Body of pancreas (tissue), 4 donors: Measurements from ENCODE around the gene TBCEL. TPM values are rescaled to one million over a fixed set of nuclear protein-coding genes. Genes with fewer than 3 reads are reported as not detected.

ENCODE experiments used
- ATAC-seq: fragments of 150-250 bp; one replicate; pipeline ENCODE4 v1.9.1; 2016
- DNase-seq, 4 donors: peaks; one replicate each; pipeline ENCODE4 v3.0.0-alpha.2; 2019
- H3K27ac ChIP-seq, 4 donors: fragments of 200-600 bp; sonication (generic); 1 replicate in 3 of 4; 2 replicates in 1 of 4; pipeline versions ENCODE4 v1.5.1 to v1.6.1; 2016 to 2019; ENCODE audit warnings: mild to moderate bottlenecking in 1 of 4, mixed read lengths in 1 of 4, moderate library complexity in 1 of 4
- H3K27me3 ChIP-seq, 2 donors: fragments of 200-600 bp; sonication (generic); one replicate each; pipeline ENCODE4 v1.6.0; 2016; ENCODE audit warnings: mild to moderate bottlenecking in 1 of 2
- H3K36me3 ChIP-seq, 2 donors: fragments of 200-600 bp; sonication (generic); replicated peaks in 1 of 2; 2 replicates each; pipeline ENCODE4 v1.5.1; 2016; ENCODE audit warnings: low read depth in 2 of 2; ENCODE audit not compliant: insufficient read depth in 1 of 2
- H3K4me1 ChIP-seq: fragments of 200-600 bp; sonication (generic); one replicate; pipeline ENCODE4 v1.6.0; 2016
- H3K4me3 ChIP-seq, 2 donors: fragments of 200-600 bp; sonication (generic); 1 replicate in 1 of 2; 2 replicates in 1 of 2; pipeline ENCODE4 v1.5.1; 2016 to 2019
- H3K9me3 ChIP-seq, 3 donors: fragments of 200-600 bp; sonication (generic); 1 replicate in 2 of 3; 2 replicates in 1 of 3; pipeline ENCODE4 v1.5.1; 2016
- CTCF ChIP-seq, 7 experiments: fragments of 450-650 bp in 4 of 7; fragments of 200-600 bp in 3 of 7; sonication (generic) in 3 of 7; IDR thresholded peaks; one replicate each; pipeline ENCODE4 v1.5.1; 2016 to 2019; ENCODE audit warnings: antibody characterized with exemption in 7 of 7
- POLR2A ChIP-seq, 3 donors: fragments of 450-650 bp; IDR thresholded peaks; one replicate each; pipeline ENCODE4 v1.6.1; 2016; ENCODE audit warnings: antibody characterized with exemption in 3 of 3, mild to moderate bottlenecking in 2 of 3
- WGBS, 2 donors: methylation state at CpG; one replicate each; pipeline ENCODE4 v1.1.5; 2017; 5-methylcytosine and 5-hydroxymethylcytosine counted together
- intact Hi-C: fragments of 100-400 bp; cut with DNase I; formaldehyde crosslinking; loops from one replicate; pipeline ENCODE4 v1.15.1; 2023
- total RNA-seq, 2 donors: library from RNA; depleted of rRNA; stranded (reverse); fragments of >200 nt; gene quantifications; one replicate each; pipeline ENCODE4 v1.1.0, GENCODE V29; 2016

The TBCEL gene
- total RNA-seq, 2 donors from 2014 or later = 5.9 to 14.8 TPM

GRCh38 chr11:121117788-121118187 lies 93.9 kb downstream of the TBCEL start:
- no peak overlapping the region for H3K27ac ChIP-seq
- ATAC-seq (no peak), DNase-seq (no peak)
- H3K9me3 ChIP-seq = peaks cover 0 to 13% (median 0%) of the 10 kb centered on the region in 3 donors
- WGBS, 2 donors = 61 to 67% methylated on average over 6 of the region's 6 CpGs
- H3K4me1 ChIP-seq = no peaks in the 10 kb centered on the region
- TF ChIP-seq CTCF (IDR thresholded peaks at IDR 0.05) (no peak), POLR2A (IDR thresholded peaks at IDR 0.05) (no peak)
- no peaks in the 10 kb centered on the region for H3K36me3 ChIP-seq
- intact Hi-C loops = no loop called here
- no peaks in the 10 kb centered on the region for H3K27me3 ChIP-seq
- no peak overlapping the region for H3K4me3 ChIP-seq

GRCh38 chr11:121119440-121119839 lies 95.5 kb downstream of the TBCEL start:
- intact Hi-C loops = no loop called here
- no peak for ATAC-seq

GRCh38 chr11:121122328-121122727 lies 98.4 kb downstream of the TBCEL start:
- DNase-seq = no peak
- 93 to 95% methylated on average over 3 of the region's 3 CpGs for WGBS, 2 donors
- H3K4me1 ChIP-seq = no peaks in the 10 kb centered on the region
- no peak overlapping the region for H3K4me3 ChIP-seq
- H3K36me3 ChIP-seq = no peaks in the 10 kb centered on the region
- TF ChIP-seq CTCF (IDR thresholded peaks at IDR 0.05) (no peak), POLR2A (IDR thresholded peaks at IDR 0.05) (no peak)
- H3K27me3 ChIP-seq = no peaks in the 10 kb centered on the region
- ATAC-seq = no peak
- H3K9me3 ChIP-seq = peaks cover 0 to 13% (median 0%) of the 10 kb centered on the region in 3 donors
- no peak overlapping the region for H3K27ac ChIP-seq
- intact Hi-C loops = no loop called here

More at GRCh38 chr11:121119440-121119839, 95.5 kb downstream of the TBCEL start:
- Histone ChIP-seq H3K27me3 (no peaks in the 10 kb centered on the region), H3K9me3 (peaks cover 0 to 13% (median 0%) of the 10 kb centered on the region in 3 donors), H3K27ac (no peak overlapping the region), H3K4me1 (no peaks in the 10 kb centered on the region), H3K4me3 (no peak overlapping the region), H3K36me3 (no peaks in the 10 kb centered on the region)
- WGBS, 2 donors = 57 to 75% methylated on average over 1 of the region's 1 CpG
- DNase-seq = no peak
- no peak for TF ChIP-seq POLR2A (IDR thresholded peaks at IDR 0.05)
- no peak for TF ChIP-seq CTCF (IDR thresholded peaks at IDR 0.05)

- Histone ChIP-seq H3K4me1 (no peaks in the 10 kb centered on the region), H3K4me3 (no peak overlapping the region), H3K9me3 (peaks cover 0 to 13% (median 0%) of the 10 kb centered on the region in 3 donors), H3K27me3 (no peaks in the 10 kb centered on the region), H3K27ac (no peak overlapping the region), H3K36me3 (no peaks in the 10 kb centered on the region)
- TF ChIP-seq CTCF (IDR thresholded peaks at IDR 0.05) = no peak
- DNase-seq = no peak
- intact Hi-C loops = no loop called here
- WGBS, 2 donors = 76% methylated on average over 6 of the region's 6 CpGs
- no peak for ATAC-seq
Observed at GRCh38 chr11:121123496-121124069, 99.7 kb downstream of the TBCEL start.

GRCh38 chr11:121127809-121128208 lies 103.9 kb downstream of the TBCEL start:
- Histone ChIP-seq H3K36me3 (no peaks in the 10 kb centered on the region), H3K9me3 (no peaks in the 10 kb centered on the region), H3K27ac (no peak overlapping the region), H3K4me1 (no peaks in the 10 kb centered on the region), H3K27me3 (no peaks in the 10 kb centered on the region), H3K4me3 (no peak overlapping the region)
- ATAC-seq (no peak), DNase-seq (no peak)
- TF ChIP-seq POLR2A (IDR thresholded peaks at IDR 0.05) = no peak
- TF ChIP-seq CTCF (IDR thresholded peaks at IDR 0.05) = no peak
- WGBS, 2 donors = 91 to 96% methylated on average over 14 to 26 of the region's 30 CpGs
- intact Hi-C loops = no loop called here
